Sigmoid colon (tissue), 4 donors: ENCODE results near the gene MPZL2.

Experiments
- EP300 ChIP-seq, 4 donors: sonication (generic); formaldehyde crosslinking; IDR thresholded peaks; one replicate each; pipeline ENCODE4 v1.6.1; 2017; ENCODE audit warnings: antibody characterized with exemption in 4 of 4
- POLR2A ChIP-seq, 2 donors: fragments of 450-650 bp; IDR thresholded peaks; one replicate each; pipeline ENCODE4 v1.6.1; 2016; ENCODE audit warnings: antibody characterized with exemption in 2 of 2, mild to moderate bottlenecking in 2 of 2, moderate library complexity in 2 of 2
- POLR2AphosphoS5 ChIP-seq, 4 donors: sonication (generic); formaldehyde crosslinking; IDR thresholded peaks; one replicate each; pipeline ENCODE4 v1.6.1; 2017; ENCODE audit warnings: antibody characterized with exemption in 4 of 4
- TF ChIP-seq, protein P1 (sequence below), 4 experiments: fragments of 450-650 bp in 3 of 4; fragments of 200-600 bp in 1 of 4; IDR thresholded peaks; one replicate each; pipeline ENCODE4 v1.5.1; 2016 to 2019; ENCODE audit warnings: antibody characterized with exemption in 4 of 4, mild to moderate bottlenecking in 3 of 4, moderate library complexity in 2 of 4

- TF ChIP-seq, protein P1, sequence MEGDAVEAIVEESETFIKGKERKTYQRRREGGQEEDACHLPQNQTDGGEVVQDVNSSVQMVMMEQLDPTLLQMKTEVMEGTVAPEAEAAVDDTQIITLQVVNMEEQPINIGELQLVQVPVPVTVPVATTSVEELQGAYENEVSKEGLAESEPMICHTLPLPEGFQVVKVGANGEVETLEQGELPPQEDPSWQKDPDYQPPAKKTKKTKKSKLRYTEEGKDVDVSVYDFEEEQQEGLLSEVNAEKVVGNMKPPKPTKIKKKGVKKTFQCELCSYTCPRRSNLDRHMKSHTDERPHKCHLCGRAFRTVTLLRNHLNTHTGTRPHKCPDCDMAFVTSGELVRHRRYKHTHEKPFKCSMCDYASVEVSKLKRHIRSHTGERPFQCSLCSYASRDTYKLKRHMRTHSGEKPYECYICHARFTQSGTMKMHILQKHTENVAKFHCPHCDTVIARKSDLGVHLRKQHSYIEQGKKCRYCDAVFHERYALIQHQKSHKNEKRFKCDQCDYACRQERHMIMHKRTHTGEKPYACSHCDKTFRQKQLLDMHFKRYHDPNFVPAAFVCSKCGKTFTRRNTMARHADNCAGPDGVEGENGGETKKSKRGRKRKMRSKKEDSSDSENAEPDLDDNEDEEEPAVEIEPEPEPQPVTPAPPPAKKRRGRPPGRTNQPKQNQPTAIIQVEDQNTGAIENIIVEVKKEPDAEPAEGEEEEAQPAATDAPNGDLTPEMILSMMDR (IDR thresholded peaks at IDR 0.05), result no peak
- TF ChIP-seq EP300 (IDR thresholded peaks at IDR 0.05) (no peak), POLR2A (IDR thresholded peaks at IDR 0.05) (no peak), POLR2AphosphoS5 (IDR thresholded peaks at IDR 0.05) (no peak)
Observed at GRCh38 chr11:118260353-118260752, 3.7 kb downstream of the MPZL2 start.
